Esophagus muscularis mucosa (tissue), 4 donors: ENCODE measurements around the gene MSANTD1. TPM values are rescaled to one million over a fixed set of nuclear protein-coding genes. Genes with fewer than 3 reads are reported as not detected.

ENCODE experiments used
- DNase-seq: peaks from one replicate; pipeline ENCODE4 v3.0.0-alpha.2; 2017; ENCODE audit errors: extremely low spot score
- H3K27ac ChIP-seq, 4 donors: fragments of 200-600 bp; sonication (generic); replicated peaks in 1 of 4; 1 replicate in 3 of 4; 2 replicates in 1 of 4; pipeline ENCODE4 v1.5.1; 2016 to 2019; ENCODE audit warnings: mild to moderate bottlenecking in 1 of 4
- H3K27me3 ChIP-seq, 4 donors: fragments of 200-600 bp; sonication (generic); one replicate each; pipeline versions ENCODE4 v1.5.1 to v1.6.0; 2016 to 2019
- H3K36me3 ChIP-seq, 4 donors: fragments of 200-600 bp; sonication (generic); one replicate each; pipeline ENCODE4 v1.5.1; 2016 to 2019
- H3K4me1 ChIP-seq, 4 donors: fragments of 200-600 bp; sonication (generic); one replicate each; pipeline ENCODE4 v1.5.1; 2016 to 2019
- H3K4me3 ChIP-seq, 4 donors: fragments of 200-600 bp; sonication (generic); 1 replicate in 2 of 4; 2 replicates in 2 of 4; pipeline ENCODE4 v1.5.1; 2016 to 2019; ENCODE audit warnings: mild to moderate bottlenecking in 4 of 4, moderate library complexity in 1 of 4
- H3K9me3 ChIP-seq, 4 donors: fragments of 200-600 bp; sonication (generic); 1 replicate in 3 of 4; 2 replicates in 1 of 4; pipeline ENCODE4 v1.5.1; 2016 to 2019
- EP300 ChIP-seq: sonication (generic); formaldehyde crosslinking; IDR thresholded peaks from one replicate; pipeline ENCODE4 v1.6.1; 2017; ENCODE audit warnings: antibody characterized with exemption
- POLR2A ChIP-seq: fragments of 450-650 bp; IDR thresholded peaks from one replicate; pipeline ENCODE4 v1.6.1; 2017; ENCODE audit warnings: antibody characterized with exemption, moderate library complexity, mild to moderate bottlenecking, low read depth
- POLR2AphosphoS5 ChIP-seq, 2 donors: sonication (generic); formaldehyde crosslinking; IDR thresholded peaks; one replicate each; pipeline ENCODE4 v1.6.1; 2017; ENCODE audit warnings: antibody characterized with exemption in 2 of 2
- WGBS: methylation state at CpG from one replicate; pipeline ENCODE4 v1.1.5; 2018; 5-methylcytosine and 5-hydroxymethylcytosine counted together
- intact Hi-C: fragments of 100-400 bp; cut with DNase I; formaldehyde crosslinking; loops from one replicate; pipeline ENCODE4 v1.15.1; 2023
- total RNA-seq, 4 donors: library from RNA; depleted of rRNA; stranded (reverse); fragments of >200 nt; gene quantifications; one replicate each; pipeline versions ENCODE4 v1.1.0 to v1.2.1, GENCODE V29; 2016
- TF ChIP-seq, protein P1 (sequence below), 3 experiments: fragments of 200-600 bp in 2 of 3; fragments of 450-650 bp in 1 of 3; sonication (generic) in 2 of 3; IDR thresholded peaks; one replicate each; pipeline ENCODE4 v1.5.1; 2017 to 2019; ENCODE audit warnings: antibody characterized with exemption in 3 of 3, mild to moderate bottlenecking in 2 of 3, moderate library complexity in 1 of 3

MSANTD1 gene
- total RNA-seq, 4 donors from 2014 or later = 0.06 to 0.83 (median 0.40) TPM

DNA sequence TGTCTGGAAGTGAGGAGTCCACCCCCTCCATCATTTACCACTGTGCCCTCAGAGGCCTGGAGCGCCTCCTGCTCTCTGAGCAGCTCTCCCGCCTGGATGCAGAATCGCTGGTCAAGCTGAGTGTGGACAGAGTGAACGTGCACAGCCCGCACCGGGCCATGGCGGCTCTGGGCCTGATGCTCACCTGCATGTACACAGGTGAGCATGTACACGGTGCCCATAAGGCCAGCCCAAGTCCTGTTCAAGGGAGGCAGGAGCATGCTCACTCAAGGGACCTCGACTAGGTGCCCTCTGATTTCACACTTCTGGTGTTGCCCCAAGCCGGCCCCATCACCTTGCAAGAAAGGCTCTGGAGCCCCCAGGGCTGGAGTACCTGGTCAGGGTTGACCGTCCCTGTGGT is 13.4 kb upstream of the MSANTD1 start:
- H3K4me1 ChIP-seq = peaks cover 0 to 1% (median under 1%) of the 10 kb centered on the region in 4 donors
- 100% methylated on average over 2 of the region's 11 CpGs for WGBS
- no peak overlapping the region for H3K27ac ChIP-seq
- H3K36me3 ChIP-seq = peaks cover 70 to 100% (median 98%) of the 10 kb centered on the region in 4 donors
- DNase-seq = no peak
- TF ChIP-seq POLR2AphosphoS5 (IDR thresholded peaks at IDR 0.05) (no peak), POLR2A (no peak), EP300 (no peak)
- TF ChIP-seq, protein P1, sequence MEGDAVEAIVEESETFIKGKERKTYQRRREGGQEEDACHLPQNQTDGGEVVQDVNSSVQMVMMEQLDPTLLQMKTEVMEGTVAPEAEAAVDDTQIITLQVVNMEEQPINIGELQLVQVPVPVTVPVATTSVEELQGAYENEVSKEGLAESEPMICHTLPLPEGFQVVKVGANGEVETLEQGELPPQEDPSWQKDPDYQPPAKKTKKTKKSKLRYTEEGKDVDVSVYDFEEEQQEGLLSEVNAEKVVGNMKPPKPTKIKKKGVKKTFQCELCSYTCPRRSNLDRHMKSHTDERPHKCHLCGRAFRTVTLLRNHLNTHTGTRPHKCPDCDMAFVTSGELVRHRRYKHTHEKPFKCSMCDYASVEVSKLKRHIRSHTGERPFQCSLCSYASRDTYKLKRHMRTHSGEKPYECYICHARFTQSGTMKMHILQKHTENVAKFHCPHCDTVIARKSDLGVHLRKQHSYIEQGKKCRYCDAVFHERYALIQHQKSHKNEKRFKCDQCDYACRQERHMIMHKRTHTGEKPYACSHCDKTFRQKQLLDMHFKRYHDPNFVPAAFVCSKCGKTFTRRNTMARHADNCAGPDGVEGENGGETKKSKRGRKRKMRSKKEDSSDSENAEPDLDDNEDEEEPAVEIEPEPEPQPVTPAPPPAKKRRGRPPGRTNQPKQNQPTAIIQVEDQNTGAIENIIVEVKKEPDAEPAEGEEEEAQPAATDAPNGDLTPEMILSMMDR (IDR thresholded peaks at IDR 0.05) = no peak
- no peak overlapping the region for H3K4me3 ChIP-seq
- H3K27me3 ChIP-seq = no peaks in the 10 kb centered on the region
- intact Hi-C loops = no loop called here
- H3K9me3 ChIP-seq = no peaks in the 10 kb centered on the region

DNA sequence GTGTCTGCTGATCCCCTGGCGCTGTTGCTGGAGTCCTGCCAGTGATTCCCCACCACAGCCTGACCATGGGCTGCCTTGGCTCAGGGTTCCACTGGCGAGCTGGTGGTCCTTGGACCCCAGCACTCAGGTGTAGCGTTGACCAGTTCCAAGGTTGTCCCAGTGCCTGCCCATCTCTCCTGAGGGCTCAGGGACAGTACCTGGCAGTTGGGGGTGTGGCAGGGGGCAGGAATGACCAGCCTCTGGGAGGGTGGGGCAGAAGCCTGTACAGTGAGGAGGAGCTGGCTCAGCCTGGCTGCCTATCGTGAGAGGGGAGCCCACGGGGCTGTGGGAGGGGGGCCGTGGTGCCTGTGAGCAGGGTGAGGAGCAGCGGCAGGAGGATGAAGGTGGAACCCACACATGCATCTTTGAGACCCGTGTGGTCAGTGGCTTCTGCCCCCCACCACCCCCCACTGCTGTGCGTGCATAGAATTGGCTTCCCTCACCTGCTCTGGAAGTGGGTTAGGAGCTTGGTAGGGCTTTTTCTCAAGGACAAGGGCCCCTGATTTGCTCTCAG is 12.6 kb upstream of the MSANTD1 start:
- Histone ChIP-seq H3K36me3 (peaks cover 62 to 100% (median 95%) of the 10 kb centered on the region in 4 donors), H3K4me1 (peaks cover 0 to 9% (median 9%) of the 10 kb centered on the region in 4 donors), H3K4me3 (no peak overlapping the region), H3K27me3 (no peaks in the 10 kb centered on the region), H3K27ac (no peak overlapping the region), H3K9me3 (no peaks in the 10 kb centered on the region)
- intact Hi-C loops = no loop called here
- no peak for DNase-seq
- TF ChIP-seq POLR2A (no peak), POLR2AphosphoS5 (IDR thresholded peaks at IDR 0.05) (no peak), EP300 (no peak)
- TF ChIP-seq, protein P1 (IDR thresholded peaks at IDR 0.05) = no peak
- WGBS = 85% methylated on average over 7 of the region's 9 CpGs

DNA sequence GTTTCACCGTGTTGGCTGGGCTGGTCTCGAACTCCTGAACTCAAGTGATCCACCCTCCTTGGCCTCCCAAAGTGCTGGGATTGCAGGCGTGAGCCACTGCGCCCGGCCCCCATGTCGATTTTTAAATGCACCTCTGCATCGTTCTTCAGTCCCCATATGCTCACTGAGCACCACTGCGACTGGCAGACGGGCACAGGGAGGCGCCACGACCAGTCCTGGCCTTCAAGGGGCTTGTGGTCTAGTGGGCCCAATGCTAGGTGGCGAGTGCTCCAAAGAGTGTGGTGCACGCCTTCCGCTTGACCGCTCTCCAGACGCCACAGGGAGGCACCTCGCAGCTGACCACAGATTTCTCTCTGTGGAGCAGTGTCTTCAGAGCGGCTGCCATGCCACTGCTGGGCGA is 11.7 kb upstream of the MSANTD1 start:
- intact Hi-C loops = no loop called here
- H3K27ac ChIP-seq = no peak overlapping the region
- H3K9me3 ChIP-seq = no peaks in the 10 kb centered on the region
- peaks cover 0 to 18% (median 18%) of the 10 kb centered on the region in 4 donors for H3K4me1 ChIP-seq
- WGBS = 92% methylated on average over 13 of the region's 19 CpGs
- no peak overlapping the region for H3K4me3 ChIP-seq
- no peak for DNase-seq
- H3K27me3 ChIP-seq = no peaks in the 10 kb centered on the region
- TF ChIP-seq POLR2AphosphoS5 (IDR thresholded peaks at IDR 0.05) (no peak), POLR2A (no peak), EP300 (no peak)
- TF ChIP-seq, protein P1 (IDR thresholded peaks at IDR 0.05) = no peak
- H3K36me3 ChIP-seq = peaks cover 58 to 98% (median 89%) of the 10 kb centered on the region in 4 donors

DNA sequence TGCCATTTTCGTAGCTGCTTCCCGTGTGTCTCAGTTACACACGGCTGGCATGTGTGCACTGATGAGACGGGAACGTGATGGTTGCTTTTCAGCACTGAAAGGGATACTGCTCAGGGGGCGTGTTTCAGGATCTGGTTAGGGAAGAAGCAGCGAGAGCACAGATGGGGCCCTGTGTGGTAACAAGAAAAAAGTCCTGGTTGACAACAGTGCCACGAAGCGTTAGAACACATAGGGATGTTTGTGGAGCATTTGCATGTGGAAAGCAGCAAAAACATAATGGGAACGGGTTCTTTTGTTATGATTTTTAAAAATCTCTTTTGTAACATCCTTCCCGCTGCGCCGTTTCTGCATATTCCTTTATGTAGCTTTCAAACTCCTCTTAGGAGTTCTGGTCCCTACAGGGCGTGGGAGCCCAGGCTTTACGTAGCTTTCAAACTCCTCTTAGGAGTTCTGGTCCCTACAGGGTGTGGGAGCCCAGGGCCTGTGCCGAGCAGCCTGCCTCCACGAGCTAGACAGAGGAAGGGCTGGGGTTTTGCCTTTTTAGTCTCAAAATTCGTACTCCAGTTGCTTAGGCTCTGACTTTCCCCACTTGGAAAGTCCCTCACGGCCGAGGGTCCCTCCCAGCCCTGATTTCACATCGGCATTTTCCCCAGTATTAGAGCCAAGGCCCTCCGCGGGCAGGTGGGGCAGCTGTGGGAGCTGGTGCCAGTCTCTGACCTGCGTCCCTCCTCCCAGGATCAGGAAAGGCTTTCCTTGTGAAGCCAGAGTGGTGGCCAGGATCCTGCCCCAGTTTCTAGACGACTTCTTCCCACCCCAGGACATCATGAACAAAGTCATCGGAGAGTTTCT is 11.0 kb upstream of the MSANTD1 start:
- H3K9me3 ChIP-seq = no peaks in the 10 kb centered on the region
- TF ChIP-seq, protein P1 (IDR thresholded peaks at IDR 0.05) = no peak
- TF ChIP-seq EP300 (no peak), POLR2AphosphoS5 (IDR thresholded peaks at IDR 0.05) (no peak), POLR2A (no peak)
- H3K36me3 ChIP-seq = peaks cover 51 to 91% (median 82%) of the 10 kb centered on the region in 4 donors
- intact Hi-C loops = no loop called here
- no peak for DNase-seq
- H3K4me3 ChIP-seq = no peak overlapping the region
- no peaks in the 10 kb centered on the region for H3K27me3 ChIP-seq
- no peak overlapping the region for H3K27ac ChIP-seq
- H3K4me1 ChIP-seq = peaks cover 0 to 24% (median 20%) of the 10 kb centered on the region in 4 donors
- 86% methylated on average over 24 of the region's 26 CpGs for WGBS
